IMR-90 (cell line): Measurements from ENCODE around the gene GRIN2A. TPM values are rescaled to one million over a fixed set of nuclear protein-coding genes. Genes with fewer than 3 reads are reported as not detected.

Experiments
- ATAC-seq: fragments of 200-7000 bp; cut with Tn5 transposase; 2 replicates; pipeline ENCODE4 v1.9.1; 2020; ENCODE audit warnings: low read depth, mild to moderate bottlenecking, moderate library complexity
- BruUV-seq: library from RNA; stranded (reverse); fragments of 400-500 nt; replicated peaks from 2 replicates; lab custom pipeline; 2021; lab: Mats Ljungman, UMichigan
- CTCF ChIA-PET: fragments of 300-600 bp; formaldehyde crosslinking; extraction: SDS; loops from one replicate; lab custom pipeline; 2021; ENCODE audit warnings: antibody characterized with exemption; lab: Yijun Ruan, JAX
- POLR2A ChIA-PET: fragments of 300-600 bp; sonication (Branson Sonifier 250); formaldehyde crosslinking; loops from one replicate; lab custom pipeline; 2022; ENCODE audit warnings: antibody characterized with exemption; ENCODE audit not compliant: unreplicated experiment; lab: Charles Lee
- DNase-seq: peaks from one replicate; pipeline ENCODE4 v3.0.0; 2013
- H2AFZ ChIP-seq: replicated peaks from 2 replicates; pipeline ENCODE3; 2013; ENCODE audit warnings: low read length, mild to moderate bottlenecking; ENCODE audit not compliant: poor library complexity
- H2AK5ac ChIP-seq: 2 replicates; pipeline ENCODE4 v1.6.1; 2013; ENCODE audit warnings: low read depth, low read length, inconsistent platforms
- H2AK9ac ChIP-seq: replicated peaks from 2 replicates; pipeline ENCODE3; 2013; ENCODE audit warnings: mild to moderate bottlenecking, low read depth, low read length, moderate library complexity; ENCODE audit not compliant: poor library complexity
- H2BK120ac ChIP-seq: 2 replicates; pipeline ENCODE4 v1.6.1; 2013; ENCODE audit warnings: low read depth, low read length, inconsistent platforms
- H2BK15ac ChIP-seq: 3 replicates; pipeline ENCODE4 v1.6.1; 2013; ENCODE audit warnings: low read depth, low read length, inconsistent platforms
- H2BK20ac ChIP-seq: 2 replicates; pipeline ENCODE4 v1.6.1; 2013; ENCODE audit warnings: low read depth, mild to moderate bottlenecking, inconsistent platforms, low read length, moderate library complexity
- H2BK5ac ChIP-seq: 2 replicates; pipeline ENCODE4 v1.6.1; 2013; ENCODE audit warnings: mild to moderate bottlenecking, low read depth, low read length, inconsistent platforms; ENCODE audit not compliant: poor library complexity, severe bottlenecking
- H3K14ac ChIP-seq: replicated peaks from 2 replicates; pipeline ENCODE4 v1.6.1; 2013; ENCODE audit warnings: low read depth, low read length, inconsistent platforms
- H3K18ac ChIP-seq: 2 replicates; pipeline ENCODE4 v1.6.1; 2013; ENCODE audit warnings: low read depth, low read length, control low read depth
- H3K23ac ChIP-seq: 2 replicates; pipeline ENCODE4 v1.6.1; 2013; ENCODE audit warnings: low read depth, low read length, inconsistent platforms
- H3K27ac ChIP-seq: 2 replicates; pipeline ENCODE4 v1.5.1; 2013; ENCODE audit warnings: mild to moderate bottlenecking, control low read depth, low read length; ENCODE audit not compliant: insufficient read depth
- H3K27me3 ChIP-seq: 2 replicates; pipeline ENCODE4 v1.6.1; 2013; ENCODE audit warnings: low read length; ENCODE audit not compliant: control insufficient read depth, insufficient read depth
- H3K36me3 ChIP-seq: 2 replicates; pipeline ENCODE4 v1.6.1; 2013; ENCODE audit warnings: low read length, mixed read lengths; ENCODE audit not compliant: control insufficient read depth, insufficient read depth
- H3K4ac ChIP-seq: 2 replicates; pipeline ENCODE4 v1.6.1; 2013; ENCODE audit warnings: low read depth, low read length, inconsistent platforms
- H3K4me1 ChIP-seq: 2 replicates; pipeline ENCODE4 v1.6.1; 2013; ENCODE audit warnings: low read length, mixed read lengths; ENCODE audit not compliant: control insufficient read depth, insufficient read depth
- H3K4me2 ChIP-seq: 2 replicates; pipeline ENCODE4 v1.6.1; 2013; ENCODE audit warnings: low read depth, mild to moderate bottlenecking, control low read depth, low read length, moderate library complexity
- H3K4me3 ChIP-seq: 2 replicates; pipeline ENCODE4 v1.5.1; 2013; ENCODE audit warnings: low read depth, mild to moderate bottlenecking, control low read depth, low read length, moderate library complexity; ENCODE audit not compliant: insufficient read depth
- H3K56ac ChIP-seq: 2 replicates; pipeline ENCODE4 v1.6.1; 2013; ENCODE audit warnings: low read length, inconsistent platforms; ENCODE audit not compliant: insufficient read depth; ENCODE audit errors: extremely low read depth
- H3K79me1 ChIP-seq, 2 experiments: 2 replicates each; pipeline ENCODE4 v1.6.1; 2013; ENCODE audit warnings: low read length in 2 of 2, inconsistent platforms in 1 of 2, low read depth in 1 of 2
- H3K9ac ChIP-seq: 2 replicates; pipeline ENCODE4 v1.6.1; 2013; ENCODE audit warnings: low read depth, low read length, control low read depth
- H3K9me1 ChIP-seq: 2 replicates; pipeline ENCODE4 v1.6.1; 2013; ENCODE audit warnings: low read length, inconsistent platforms; ENCODE audit not compliant: insufficient read depth
- H3K9me3 ChIP-seq: 2 replicates; pipeline ENCODE4 v1.6.1; 2013; ENCODE audit warnings: low read length; ENCODE audit not compliant: control insufficient read depth, insufficient read depth
- H4K20me1 ChIP-seq: 2 replicates; pipeline ENCODE4 v1.6.1; 2013; ENCODE audit warnings: low read length, inconsistent platforms; ENCODE audit not compliant: insufficient read depth
- H4K5ac ChIP-seq: 2 replicates; pipeline ENCODE4 v1.6.1; 2013; ENCODE audit warnings: mild to moderate bottlenecking, low read depth, low read length, control low read depth
- H4K8ac ChIP-seq, 2 experiments: 2 replicates each; pipeline ENCODE4 v1.6.1; 2013; ENCODE audit warnings: low read depth in 2 of 2, low read length in 2 of 2, control low read depth in 1 of 2, inconsistent platforms in 1 of 2
- H4K91ac ChIP-seq: 2 replicates; pipeline ENCODE4 v1.6.1; 2013; ENCODE audit warnings: low read depth, low read length, inconsistent platforms; ENCODE audit not compliant: insufficient read depth
- CEBPB ChIP-seq: IDR thresholded peaks from 2 replicates; pipeline ENCODE4 v1.6.1; 2012; ENCODE audit warnings: low read depth, low read length, improper control_type of control experiment
- RFX5 ChIP-seq: IDR thresholded peaks from 2 replicates; pipeline ENCODE4 v1.8.0; 2012; ENCODE audit warnings: low read depth, mild to moderate bottlenecking, low read length, moderate library complexity
- WGBS, 2 experiments: methylation state at CpG; one replicate each; pipeline versions ENCODE4 v1.1.5 to v1.1.7; 2013; ENCODE audit warnings: missing lambda C conversion rate in 2 of 2; ENCODE audit not compliant: insufficient read length in 1 of 2; ENCODE audit errors: extremely low coverage in 2 of 2; 5-methylcytosine and 5-hydroxymethylcytosine counted together
- dilution Hi-C: fragments of 300-500 bp; cut with HindIII; formaldehyde crosslinking; loops from one replicate; pipeline ENCODE4 v1.14.3; 2018; ENCODE audit warnings: low sequenced_read_pairs; ENCODE audit not compliant: unreplicated experiment
- in situ Hi-C: fragments of 300-500 bp; cut with MboI; formaldehyde crosslinking; loops from 3 replicates; pipeline ENCODE4 v1.14.3; 2019; ENCODE audit warnings: low sequenced_read_pairs, inconsistent platforms, mixed read lengths
- intact Hi-C: fragments of 100-400 bp; cut with micrococcal nuclease; formaldehyde crosslinking; loops from 2 replicates; pipeline ENCODE4 v1.10.0; 2022
- polyA plus RNA-seq, 3 experiments: library from polyadenylated mRNA; depleted of rRNA; stranded (reverse); fragments of >200 nt; gene quantifications; 2 replicates each; pipeline ENCODE4 v1.2.3, GENCODE V29; 2012; ENCODE audit warnings: low replicate concordance in 1 of 3
- total RNA-seq: library from RNA; depleted of rRNA; stranded (reverse); fragments of >200 nt; gene quantifications from 2 replicates; pipeline ENCODE4 v1.2.3, GENCODE V29; 2012

GRIN2A gene
- total and polyA plus RNA-seq, 2 of the 4 experiments (the other 2 are of a cell fraction), result under 0.01 TPM; not detected in 1

GRCh38 chr16:9955677-9956076 lies 226.6 kb downstream of the GRIN2A start:
- in situ Hi-C loops (no loop called here), dilution Hi-C loops (no loop called here), intact Hi-C loops (no loop called here)
- Histone ChIP-seq H4K8ac (no peak overlapping the region), H3K79me1 (no peaks in the 10 kb centered on the region), H2BK5ac (no peak overlapping the region), H2AK5ac (no peak overlapping the region), H3K27ac (no peak overlapping the region), H3K27me3 (no peaks in the 10 kb centered on the region), H2BK120ac (no peak overlapping the region), H3K18ac (no peak overlapping the region), H2BK15ac (no peak overlapping the region), H3K4me3 (no peak overlapping the region), H3K4me1 (no peaks in the 10 kb centered on the region), H4K20me1 (no peaks in the 10 kb centered on the region), H3K9me1 (no peaks in the 10 kb centered on the region), H3K56ac (no peak overlapping the region), H3K14ac (no peak overlapping the region), H3K4ac (no peak overlapping the region), H3K36me3 (no peaks in the 10 kb centered on the region), H4K5ac (no peak overlapping the region), H2BK20ac (no peak overlapping the region), H3K23ac (no peak overlapping the region), H3K9ac (no peak overlapping the region), H2AK9ac (no peak overlapping the region), H4K91ac (no peak overlapping the region), H3K4me2 (no peak overlapping the region), H3K9me3 (peaks cover 22% of the 10 kb centered on the region), H2AFZ (no peak overlapping the region)
- ChIA-PET CTCF (no interaction called here), POLR2A (no interaction called here)
- TF ChIP-seq CEBPB (no peak), RFX5 (no peak)
- WGBS, 2 experiments, result 40% methylated on average over 2 of the region's 6 CpGs; no CpG with 5 or more reads in 1 of the 2 experiments
- ATAC-seq (no peak), DNase-seq (no peak)
- BruUV-seq, result no TSS peak
